OCI-LY7 (cell line): Measurements from ENCODE around the gene HSD3B1.

Experiments
- EZH2phosphoT487 ChIP-seq: fragments of 200-600 bp; sonication (generic); IDR thresholded peaks from 2 replicates; pipeline ENCODE4 v1.6.1; 2018; ENCODE audit warnings: low read depth, borderline replicate concordance, mild to moderate bottlenecking, mixed run types, antibody characterized with exemption, low read length, moderate library complexity, mixed read lengths
- TF ChIP-seq, protein P1 (sequence below): fragments of 200-600 bp; sonication (generic); conservative IDR thresholded peaks from 2 replicates; pipeline ENCODE4 v1.5.1; 2014; ENCODE audit warnings: mild to moderate bottlenecking, antibody characterized with exemption, low read length, moderate library complexity, mixed read lengths

GRCh38 chr1:119539636-119540035 lies 32.6 kb downstream of the HSD3B1 start:
- TF ChIP-seq, protein P1, sequence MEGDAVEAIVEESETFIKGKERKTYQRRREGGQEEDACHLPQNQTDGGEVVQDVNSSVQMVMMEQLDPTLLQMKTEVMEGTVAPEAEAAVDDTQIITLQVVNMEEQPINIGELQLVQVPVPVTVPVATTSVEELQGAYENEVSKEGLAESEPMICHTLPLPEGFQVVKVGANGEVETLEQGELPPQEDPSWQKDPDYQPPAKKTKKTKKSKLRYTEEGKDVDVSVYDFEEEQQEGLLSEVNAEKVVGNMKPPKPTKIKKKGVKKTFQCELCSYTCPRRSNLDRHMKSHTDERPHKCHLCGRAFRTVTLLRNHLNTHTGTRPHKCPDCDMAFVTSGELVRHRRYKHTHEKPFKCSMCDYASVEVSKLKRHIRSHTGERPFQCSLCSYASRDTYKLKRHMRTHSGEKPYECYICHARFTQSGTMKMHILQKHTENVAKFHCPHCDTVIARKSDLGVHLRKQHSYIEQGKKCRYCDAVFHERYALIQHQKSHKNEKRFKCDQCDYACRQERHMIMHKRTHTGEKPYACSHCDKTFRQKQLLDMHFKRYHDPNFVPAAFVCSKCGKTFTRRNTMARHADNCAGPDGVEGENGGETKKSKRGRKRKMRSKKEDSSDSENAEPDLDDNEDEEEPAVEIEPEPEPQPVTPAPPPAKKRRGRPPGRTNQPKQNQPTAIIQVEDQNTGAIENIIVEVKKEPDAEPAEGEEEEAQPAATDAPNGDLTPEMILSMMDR, result no peak
- TF ChIP-seq EZH2phosphoT487, result no peak
